Ovary (tissue), 3 donors: Measurements from ENCODE around the gene MRPL14.

Source experiments
- EP300 ChIP-seq: sonication (generic); formaldehyde crosslinking; IDR thresholded peaks from one replicate; pipeline ENCODE4 v1.6.1; 2017; ENCODE audit warnings: antibody characterized with exemption
- POLR2A ChIP-seq: fragments of 450-650 bp; IDR thresholded peaks from one replicate; pipeline ENCODE4 v1.6.1; 2017; ENCODE audit warnings: antibody characterized with exemption, mild to moderate bottlenecking, moderate library complexity
- TF ChIP-seq, protein P1 (sequence below), 3 donors: fragments of 450-650 bp in 2 of 3; fragments of 200-600 bp in 1 of 3; IDR thresholded peaks; one replicate each; pipeline versions ENCODE4 v1.5.1 to v1.8.0; 2016 to 2022; ENCODE audit warnings: antibody characterized with exemption in 3 of 3, mild to moderate bottlenecking in 1 of 3
- donor health status: DM: no; HTN: no; CAD: no.

GRCh38 chr6:44096612-44097011 is 30.6 kb downstream of the MRPL14 start:
- TF ChIP-seq EP300, result no peak
- TF ChIP-seq POLR2A, result no peak
- TF ChIP-seq, protein P1, sequence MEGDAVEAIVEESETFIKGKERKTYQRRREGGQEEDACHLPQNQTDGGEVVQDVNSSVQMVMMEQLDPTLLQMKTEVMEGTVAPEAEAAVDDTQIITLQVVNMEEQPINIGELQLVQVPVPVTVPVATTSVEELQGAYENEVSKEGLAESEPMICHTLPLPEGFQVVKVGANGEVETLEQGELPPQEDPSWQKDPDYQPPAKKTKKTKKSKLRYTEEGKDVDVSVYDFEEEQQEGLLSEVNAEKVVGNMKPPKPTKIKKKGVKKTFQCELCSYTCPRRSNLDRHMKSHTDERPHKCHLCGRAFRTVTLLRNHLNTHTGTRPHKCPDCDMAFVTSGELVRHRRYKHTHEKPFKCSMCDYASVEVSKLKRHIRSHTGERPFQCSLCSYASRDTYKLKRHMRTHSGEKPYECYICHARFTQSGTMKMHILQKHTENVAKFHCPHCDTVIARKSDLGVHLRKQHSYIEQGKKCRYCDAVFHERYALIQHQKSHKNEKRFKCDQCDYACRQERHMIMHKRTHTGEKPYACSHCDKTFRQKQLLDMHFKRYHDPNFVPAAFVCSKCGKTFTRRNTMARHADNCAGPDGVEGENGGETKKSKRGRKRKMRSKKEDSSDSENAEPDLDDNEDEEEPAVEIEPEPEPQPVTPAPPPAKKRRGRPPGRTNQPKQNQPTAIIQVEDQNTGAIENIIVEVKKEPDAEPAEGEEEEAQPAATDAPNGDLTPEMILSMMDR (IDR thresholded peaks at IDR 0.05), result peak; percentile 60 to 69 (median 65)
